Vagina (tissue), 2 donors: ENCODE measurements around the gene LMAN2L. TPM values are rescaled to one million over a fixed set of nuclear protein-coding genes. Genes with fewer than 3 reads are reported as not detected.
"Not testable (repeated sequence)": the region's sequence is repeated elsewhere in the genome, so short reads cannot be mapped to it uniquely, and the experiment has no call there.

Experiments used
- DNase-seq, 2 donors: peaks; one replicate each; pipeline ENCODE4 v3.0.0-alpha.2; 2017; ENCODE audit errors: extremely low spot score in 2 of 2
- H3K27ac ChIP-seq: fragments of 200-600 bp; sonication (generic); one replicate; pipeline ENCODE4 v1.5.1; 2019
- H3K27me3 ChIP-seq: fragments of 200-600 bp; sonication (generic); one replicate; pipeline ENCODE4 v1.5.1; 2019
- H3K36me3 ChIP-seq, 2 donors: fragments of 200-600 bp; sonication (generic); one replicate each; pipeline ENCODE4 v1.5.1; 2017 to 2019
- H3K4me1 ChIP-seq: fragments of 200-600 bp; sonication (generic); one replicate; pipeline ENCODE4 v1.5.1; 2019
- H3K4me3 ChIP-seq, 2 donors: fragments of 200-600 bp; sonication (generic); 1 replicate in 1 of 2; 2 replicates in 1 of 2; pipeline ENCODE4 v1.5.1; 2016 to 2019
- H3K9me3 ChIP-seq: fragments of 200-600 bp; sonication (generic); one replicate; pipeline ENCODE4 v1.5.1; 2019
- POLR2A ChIP-seq, 2 donors: fragments of 450-650 bp; IDR thresholded peaks; one replicate each; pipeline ENCODE4 v1.6.1; 2017; ENCODE audit warnings: antibody characterized with exemption in 2 of 2, mild to moderate bottlenecking in 2 of 2, moderate library complexity in 2 of 2
- POLR2AphosphoS5 ChIP-seq, 2 donors: sonication (generic); formaldehyde crosslinking; IDR thresholded peaks; one replicate each; pipeline ENCODE4 v1.9.0; 2017; ENCODE audit warnings: antibody characterized with exemption in 2 of 2, mild to moderate bottlenecking in 2 of 2, low read depth in 1 of 2; ENCODE audit not compliant: insufficient read depth in 1 of 2
- intact Hi-C: fragments of 100-400 bp; cut with DNase I; formaldehyde crosslinking; loops from one replicate; pipeline ENCODE4 v1.15.1; 2023
- total RNA-seq: library from RNA; depleted of rRNA; stranded (reverse); fragments of >200 nt; gene quantifications from one replicate; pipeline ENCODE4 v1.2.3, GENCODE V29; 2016
- TF ChIP-seq, protein P1 (sequence below), 3 experiments: fragments of 450-650 bp in 2 of 3; fragments of 200-600 bp in 1 of 3; sonication (generic) in 1 of 3; IDR thresholded peaks; one replicate each; pipeline ENCODE4 v1.5.1; 2017 to 2019; ENCODE audit warnings: antibody characterized with exemption in 3 of 3, mild to moderate bottlenecking in 2 of 3, moderate library complexity in 2 of 3

LMAN2L gene
- total RNA-seq, 1 donor from 2014 or later, result 13.0 TPM

DNA sequence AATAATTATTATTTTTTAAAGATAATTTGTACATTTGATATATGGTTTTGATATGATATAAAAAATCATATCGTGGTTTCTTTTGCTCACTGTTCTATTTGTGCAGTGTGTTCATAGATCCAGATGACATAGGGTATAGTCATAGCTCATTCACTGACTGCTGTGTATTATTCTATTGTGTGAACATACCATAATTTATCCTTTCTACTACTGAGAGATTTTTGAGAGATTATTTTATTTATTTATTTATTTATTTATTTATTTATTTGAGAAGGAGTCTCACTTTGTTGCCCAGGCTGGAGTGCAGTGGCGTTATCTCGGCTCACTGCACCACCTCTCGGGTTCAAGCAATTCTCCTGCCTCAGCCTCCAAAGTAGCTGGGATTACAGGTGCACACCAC, 58.3 kb downstream of the LMAN2L start:
- H3K27me3 ChIP-seq, result no peaks in the 10 kb centered on the region
- no peak overlapping the region for H3K27ac ChIP-seq
- no peak overlapping the region for H3K4me3 ChIP-seq
- DNase-seq, result no peak
- intact Hi-C loops, result no loop called here
- no peaks in the 10 kb centered on the region for H3K36me3 ChIP-seq
- no peaks in the 10 kb centered on the region for H3K9me3 ChIP-seq
- peaks cover 7% of the 10 kb centered on the region for H3K4me1 ChIP-seq
- no peak for TF ChIP-seq POLR2AphosphoS5 (IDR thresholded peaks at IDR 0.05; ENCODE audit: insufficient read depth in 1 of 2, low read depth in 1 of 2)
- no peak for TF ChIP-seq POLR2A (IDR thresholded peaks at IDR 0.05)
- TF ChIP-seq, protein P1, sequence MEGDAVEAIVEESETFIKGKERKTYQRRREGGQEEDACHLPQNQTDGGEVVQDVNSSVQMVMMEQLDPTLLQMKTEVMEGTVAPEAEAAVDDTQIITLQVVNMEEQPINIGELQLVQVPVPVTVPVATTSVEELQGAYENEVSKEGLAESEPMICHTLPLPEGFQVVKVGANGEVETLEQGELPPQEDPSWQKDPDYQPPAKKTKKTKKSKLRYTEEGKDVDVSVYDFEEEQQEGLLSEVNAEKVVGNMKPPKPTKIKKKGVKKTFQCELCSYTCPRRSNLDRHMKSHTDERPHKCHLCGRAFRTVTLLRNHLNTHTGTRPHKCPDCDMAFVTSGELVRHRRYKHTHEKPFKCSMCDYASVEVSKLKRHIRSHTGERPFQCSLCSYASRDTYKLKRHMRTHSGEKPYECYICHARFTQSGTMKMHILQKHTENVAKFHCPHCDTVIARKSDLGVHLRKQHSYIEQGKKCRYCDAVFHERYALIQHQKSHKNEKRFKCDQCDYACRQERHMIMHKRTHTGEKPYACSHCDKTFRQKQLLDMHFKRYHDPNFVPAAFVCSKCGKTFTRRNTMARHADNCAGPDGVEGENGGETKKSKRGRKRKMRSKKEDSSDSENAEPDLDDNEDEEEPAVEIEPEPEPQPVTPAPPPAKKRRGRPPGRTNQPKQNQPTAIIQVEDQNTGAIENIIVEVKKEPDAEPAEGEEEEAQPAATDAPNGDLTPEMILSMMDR (IDR thresholded peaks at IDR 0.05), result no peak

DNA sequence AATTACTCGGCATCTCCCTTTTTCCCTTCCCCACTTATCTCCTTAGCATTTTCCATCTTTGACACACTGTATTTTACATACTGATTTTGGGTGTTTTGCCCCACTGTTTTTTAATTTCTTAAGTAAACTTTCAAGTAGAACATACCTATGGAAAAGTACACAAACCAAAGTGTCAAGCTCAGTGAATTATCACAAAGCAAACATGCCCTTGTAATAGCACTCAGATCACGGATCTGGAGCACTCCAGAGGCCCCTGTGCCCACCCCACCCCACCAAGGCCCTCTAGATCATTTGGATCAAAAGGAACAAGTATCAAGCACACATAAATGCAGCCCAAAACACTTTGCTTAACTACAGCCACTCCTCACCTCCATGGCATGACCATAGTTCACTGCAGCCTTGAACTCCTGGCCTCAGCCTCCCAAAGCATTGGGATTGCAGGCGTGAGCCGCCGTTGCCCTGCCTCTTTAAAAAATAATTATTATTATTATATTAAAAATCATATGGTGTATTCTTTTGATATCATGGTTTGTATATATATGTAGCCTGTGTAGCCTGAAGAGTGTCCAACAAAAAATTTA, 59.2 kb downstream of the LMAN2L start:
- H3K27me3 ChIP-seq, result no peaks in the 10 kb centered on the region
- no peaks in the 10 kb centered on the region for H3K36me3 ChIP-seq
- no peaks in the 10 kb centered on the region for H3K9me3 ChIP-seq
- no peak for DNase-seq
- intact Hi-C loops, result no loop called here
- no peak overlapping the region for H3K27ac ChIP-seq
- TF ChIP-seq POLR2A (IDR thresholded peaks at IDR 0.05) (no peak), POLR2AphosphoS5 (IDR thresholded peaks at IDR 0.05; ENCODE audit: insufficient read depth in 1 of 2, low read depth in 1 of 2) (no peak)
- TF ChIP-seq, protein P1 (IDR thresholded peaks at IDR 0.05), result no peak
- no peak overlapping the region for H3K4me3 ChIP-seq
- peaks cover 1% of the 10 kb centered on the region for H3K4me1 ChIP-seq

DNA sequence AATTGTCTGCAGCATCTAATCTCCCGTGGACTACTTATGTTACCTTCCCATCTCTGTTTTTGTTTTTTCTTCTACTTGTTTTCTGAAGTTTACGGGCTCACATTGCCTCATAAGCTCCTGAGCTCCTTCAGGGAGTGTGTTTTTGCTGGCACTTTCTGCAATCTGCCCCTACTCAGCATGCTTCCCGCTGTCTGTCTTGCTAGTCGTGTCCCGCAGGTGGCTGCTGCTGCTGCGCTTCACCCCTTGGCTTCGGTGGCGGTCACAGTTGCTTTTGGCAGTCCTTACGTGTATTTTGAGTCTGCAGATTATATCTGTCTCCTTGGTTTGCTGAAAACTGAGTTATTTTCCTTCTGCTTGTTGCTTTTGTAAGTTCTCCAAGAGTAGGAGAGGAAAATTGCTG, 60.0 kb downstream of the LMAN2L start:
- TF ChIP-seq POLR2AphosphoS5 (IDR thresholded peaks at IDR 0.05; ENCODE audit: insufficient read depth in 1 of 2, low read depth in 1 of 2) (no peak), POLR2A (IDR thresholded peaks at IDR 0.05) (no peak)
- TF ChIP-seq, protein P1 (IDR thresholded peaks at IDR 0.05), result no peak
- no peaks in the 10 kb centered on the region for H3K27me3 ChIP-seq
- no peaks in the 10 kb centered on the region for H3K36me3 ChIP-seq
- intact Hi-C loops, result no loop called here
- H3K4me3 ChIP-seq, result no peak overlapping the region
- DNase-seq, result no peak
- H3K9me3 ChIP-seq, result no peaks in the 10 kb centered on the region
- no peak overlapping the region for H3K27ac ChIP-seq
- H3K4me1 ChIP-seq, result no peaks in the 10 kb centered on the region

DNA sequence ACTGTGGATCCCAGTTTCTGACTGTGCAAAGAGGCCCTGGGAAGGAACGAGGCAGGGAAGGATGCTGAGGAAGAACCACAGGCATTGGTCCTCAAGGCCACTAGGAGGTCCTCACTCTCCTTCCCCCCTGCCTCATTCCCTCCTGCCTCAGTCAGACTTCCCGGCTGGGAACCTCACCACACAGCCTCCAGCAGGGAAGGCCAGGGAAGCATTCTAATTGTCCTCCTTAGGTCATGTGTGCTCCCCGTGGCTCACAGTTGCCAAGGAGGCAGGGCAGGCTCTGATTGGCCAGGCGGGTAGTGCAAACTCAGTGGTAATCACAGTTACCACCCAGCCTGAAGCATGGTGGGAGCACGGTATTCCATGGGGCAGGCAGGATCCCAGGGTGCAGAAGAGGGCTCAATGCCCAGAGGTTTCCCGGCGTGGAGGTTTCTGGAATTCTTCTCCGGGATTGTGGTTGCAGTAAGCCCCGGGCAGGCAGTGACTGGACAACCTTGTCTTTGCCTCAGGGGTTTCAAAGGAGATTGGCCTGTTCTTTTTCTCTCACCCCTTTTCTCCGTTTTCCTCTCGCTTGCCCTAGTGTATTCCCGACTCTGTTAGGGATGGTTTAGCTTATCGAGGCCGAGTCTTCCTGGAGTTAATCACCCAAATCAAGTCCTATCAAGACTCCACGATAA, 70.2 kb downstream of the LMAN2L start:
- intact Hi-C loops, result no loop called here
- DNase-seq, result peak in 1 of 2 donors; percentile 77
- no peak overlapping the region for H3K27ac ChIP-seq
- no peaks in the 10 kb centered on the region for H3K9me3 ChIP-seq
- H3K27me3 ChIP-seq, result no peaks in the 10 kb centered on the region
- TF ChIP-seq, protein P1 (IDR thresholded peaks at IDR 0.05), result no peak
- TF ChIP-seq POLR2AphosphoS5 (IDR thresholded peaks at IDR 0.05; ENCODE audit: insufficient read depth in 1 of 2, low read depth in 1 of 2), result no peak
- no peak for TF ChIP-seq POLR2A (IDR thresholded peaks at IDR 0.05)
- H3K36me3 ChIP-seq, result no peaks in the 10 kb centered on the region
- H3K4me3 ChIP-seq, result no peak overlapping the region
- peaks cover 13% of the 10 kb centered on the region for H3K4me1 ChIP-seq

DNA sequence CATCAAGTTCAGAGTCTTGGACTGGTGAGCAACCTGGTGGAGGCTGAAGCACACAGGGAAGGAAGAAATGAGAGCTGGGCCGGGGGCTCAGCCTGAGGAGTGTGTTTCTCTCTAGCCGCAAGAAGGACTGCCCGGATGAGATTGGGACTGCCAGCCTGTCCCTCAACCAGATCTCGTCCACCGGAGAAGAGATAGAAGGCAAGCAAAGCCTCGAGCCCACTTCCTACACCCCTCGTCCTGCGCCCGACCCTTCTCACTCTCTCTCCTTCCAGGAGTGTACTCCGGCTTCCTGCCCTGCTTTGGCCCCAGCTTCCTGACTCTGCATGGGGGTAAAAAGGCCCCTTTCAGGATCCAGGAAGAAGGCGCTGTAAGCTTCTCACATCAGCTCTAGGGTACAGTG, 71.1 kb downstream of the LMAN2L start:
- H3K36me3 ChIP-seq, result no peaks in the 10 kb centered on the region
- intact Hi-C loops, result no loop called here
- no peak overlapping the region for H3K4me3 ChIP-seq
- no peak overlapping the region for H3K27ac ChIP-seq
- H3K27me3 ChIP-seq, result no peaks in the 10 kb centered on the region
- TF ChIP-seq POLR2AphosphoS5 (IDR thresholded peaks at IDR 0.05; ENCODE audit: insufficient read depth in 1 of 2, low read depth in 1 of 2) (no peak), POLR2A (IDR thresholded peaks at IDR 0.05) (no peak)
- TF ChIP-seq, protein P1 (IDR thresholded peaks at IDR 0.05), result no peak
- no peak for DNase-seq
- no peaks in the 10 kb centered on the region for H3K9me3 ChIP-seq
- peaks cover 16% of the 10 kb centered on the region for H3K4me1 ChIP-seq

DNA sequence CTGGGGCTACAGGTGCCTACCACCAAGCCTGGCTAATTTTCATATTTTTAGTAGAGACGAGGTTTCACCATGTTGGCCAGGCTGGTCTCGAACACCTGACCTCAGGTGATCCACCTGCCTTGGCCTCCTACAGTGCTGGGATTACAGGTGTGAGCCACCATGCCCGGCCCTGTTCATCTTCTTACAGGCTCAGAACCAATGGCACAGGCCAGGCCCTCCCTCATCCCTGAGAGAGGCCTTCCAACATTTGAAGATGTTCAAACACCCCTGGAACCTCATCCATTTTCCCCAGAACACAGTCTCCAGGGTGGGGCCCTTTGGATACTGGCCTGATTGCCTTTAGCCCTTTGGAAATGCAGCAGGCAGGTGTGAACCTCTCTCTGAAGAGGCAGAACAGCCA, 74.1 kb downstream of the LMAN2L start:
- H3K9me3 ChIP-seq, H3K27me3 ChIP-seq, H3K4me3 ChIP-seq, H3K36me3 ChIP-seq, intact Hi-C loops: not testable (repeated sequence)
- Histone ChIP-seq H3K27ac (peak overlapping the region; percentile 81), H3K4me1 (peaks cover 16% of the 10 kb centered on the region)
- peak in 1 of 2 donors; percentile 88 for DNase-seq
